Measurements from ENCODE around the gene IL3.
A peak's percentile ranks its signal among the peaks of the same experiment; 100 is the strongest.

Gene IL3

GRCh38 chr5:132060501-132061161, at the start of gene IL3:
Gene IL3, plus strand, starts transcription at chr5:132060655. Its CDS starts 52 bp downstream, at chr5:132060707.
- no peak for DNase-seq (ENCODE audit: low read depth in 2 of 2)

DNA sequence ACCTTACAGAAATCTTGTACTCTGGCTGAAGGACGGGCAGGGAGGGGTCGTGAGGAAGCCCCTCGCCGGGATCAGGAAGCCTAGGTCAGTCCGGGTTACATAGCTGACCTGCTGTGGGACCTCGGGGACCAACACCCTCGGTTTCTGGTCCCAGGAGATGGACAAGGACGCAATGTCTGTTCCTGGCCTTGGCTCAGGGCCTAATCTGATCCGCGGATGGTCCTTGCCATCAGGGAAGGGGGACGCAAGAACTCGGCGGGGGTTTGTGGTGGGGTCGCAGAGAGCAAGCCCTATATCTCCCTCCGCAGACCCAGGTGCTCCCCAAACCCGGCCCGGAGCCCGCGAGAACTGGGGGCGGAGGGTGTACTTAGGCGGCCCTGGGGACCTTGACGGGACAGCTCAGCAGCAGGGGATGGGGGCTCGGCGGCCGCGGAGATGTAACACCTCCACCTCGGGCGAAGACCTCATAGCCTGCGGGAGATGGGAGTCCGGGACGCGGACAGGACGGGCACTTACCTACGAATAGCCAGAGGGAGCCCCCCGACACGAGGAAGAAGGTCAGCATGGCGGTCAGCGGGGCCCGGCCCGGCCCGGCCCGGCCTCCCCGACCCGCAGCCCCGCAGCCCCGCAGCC, 49.4 kb upstream of the IL3 start:
- DNase-seq (ENCODE audit: low read depth in 2 of 2), result no peak

DNA sequence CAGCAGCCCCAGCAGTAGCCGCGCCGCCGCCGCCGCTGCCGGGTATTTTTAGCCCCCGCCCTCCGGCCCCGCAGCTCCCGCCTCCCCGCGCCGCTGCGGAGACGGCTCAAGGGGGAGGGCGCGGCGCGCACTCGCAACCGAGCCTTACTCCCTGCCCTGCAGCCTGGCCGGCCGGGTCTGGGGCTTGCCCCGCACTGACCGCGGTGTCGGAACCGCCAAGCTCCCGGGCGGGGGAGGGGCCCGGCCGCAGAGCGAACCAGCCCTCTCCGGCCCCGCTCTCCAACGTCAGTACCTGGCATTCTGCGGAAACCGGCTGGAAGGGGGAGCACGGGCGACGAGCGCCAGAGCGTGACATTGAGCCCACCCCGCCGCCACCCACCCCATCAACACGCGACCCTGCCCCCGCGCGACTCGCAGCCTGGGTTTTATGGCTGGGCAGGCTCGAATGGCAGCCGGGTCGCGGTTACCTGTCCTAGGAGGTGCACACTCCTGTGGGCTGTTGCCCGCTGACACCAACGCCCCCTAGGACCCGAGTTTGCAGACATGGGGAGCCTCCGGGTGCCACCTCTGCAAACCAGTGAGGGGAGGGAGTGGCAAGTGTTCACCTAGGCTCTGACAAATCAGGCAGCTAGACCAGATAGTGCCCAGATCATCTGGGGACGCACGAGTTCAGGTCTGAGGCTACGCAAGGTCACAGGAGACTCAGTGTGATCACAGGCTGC, 48.7 kb upstream of the IL3 start, which contains the start of gene ACSL6:
TSS of gene ACSL6 (minus strand) at position 37 of the 722 bp plus-strand sequence. CDS start 105 bp downstream, outside the sequence.
- DNase-seq (ENCODE audit: low read depth in 2 of 2), result no peak

GRCh38 chr5:132012371-132013005, 48.0 kb upstream of the IL3 start:
- no peak for DNase-seq (ENCODE audit: low read depth in 2 of 2)

GRCh38 chr5:132013006-132013689, 47.3 kb upstream of the IL3 start:
- no peak for DNase-seq (ENCODE audit: low read depth in 2 of 2)

- no peak for DNase-seq (ENCODE audit: low read depth in 2 of 2)
Measured at GRCh38 chr5:132013711-132014110, 46.7 kb upstream of the IL3 start.

- no peak for DNase-seq (ENCODE audit: low read depth in 2 of 2)
Measured at GRCh38 chr5:132016721-132017250, 43.7 kb upstream of the IL3 start.

DNA sequence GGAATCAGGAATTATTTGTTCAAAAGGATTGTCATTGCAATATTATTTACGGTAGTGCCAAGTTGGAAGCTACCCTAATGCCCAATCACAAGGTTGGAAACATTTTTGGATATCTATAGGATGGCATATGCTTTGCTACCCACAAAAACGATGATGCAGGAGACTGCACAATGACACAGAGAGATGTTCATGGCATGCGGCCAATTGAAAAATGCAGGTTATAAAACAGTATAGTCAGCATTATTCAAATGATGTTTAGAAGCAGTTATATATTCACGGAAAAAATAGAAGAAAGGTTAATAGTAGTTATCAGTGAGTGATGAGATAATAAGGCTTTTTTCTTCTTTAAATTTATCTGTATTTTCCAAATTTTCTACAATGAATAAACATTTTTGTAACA, 43.1 kb upstream of the IL3 start:
- DNase-seq (ENCODE audit: low read depth in 2 of 2), result no peak

DNA sequence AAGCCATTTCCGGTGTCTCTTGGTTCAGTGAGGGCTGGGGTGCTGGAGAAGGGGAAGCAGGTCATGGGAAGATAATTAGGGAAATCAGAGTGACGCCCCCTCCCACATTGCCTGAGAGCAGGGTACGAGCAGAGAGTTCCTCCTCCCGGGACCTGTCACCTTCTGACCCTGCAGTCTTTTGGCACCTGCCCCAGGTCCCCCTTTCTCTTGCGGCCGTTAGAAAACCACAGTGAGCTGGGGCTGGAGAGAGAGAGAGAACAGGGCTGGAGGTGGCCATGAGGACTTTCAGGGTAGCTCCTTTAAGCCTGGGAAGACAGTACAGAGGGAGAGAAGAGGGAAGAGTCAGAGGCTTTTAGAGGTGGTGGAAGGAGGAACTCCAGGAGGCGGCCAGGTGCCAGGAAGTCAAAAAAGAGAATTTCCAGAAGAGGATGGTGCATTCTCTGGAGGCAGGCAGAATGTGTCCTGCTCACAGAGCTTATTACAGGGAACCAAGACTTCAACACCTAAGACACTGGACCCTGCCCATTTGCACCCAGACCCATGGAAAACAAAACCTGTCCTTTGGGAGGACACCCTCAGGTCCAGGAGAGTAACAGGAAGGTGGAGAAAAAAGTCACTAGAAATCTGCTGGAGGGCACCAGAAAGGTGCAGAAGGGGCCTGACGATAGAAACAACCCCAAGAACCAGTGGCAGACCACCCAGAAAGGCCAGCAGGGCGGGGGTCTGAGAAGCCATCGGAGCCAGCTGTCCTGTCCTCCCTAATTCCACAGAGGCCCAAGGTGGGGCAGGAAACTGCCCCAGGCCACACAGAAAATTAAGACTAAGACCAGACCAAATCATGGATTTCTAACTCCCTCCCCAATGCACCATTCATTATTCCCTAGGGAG, 42.5 kb upstream of the IL3 start:
- no peak for DNase-seq (ENCODE audit: low read depth in 2 of 2)

DNA sequence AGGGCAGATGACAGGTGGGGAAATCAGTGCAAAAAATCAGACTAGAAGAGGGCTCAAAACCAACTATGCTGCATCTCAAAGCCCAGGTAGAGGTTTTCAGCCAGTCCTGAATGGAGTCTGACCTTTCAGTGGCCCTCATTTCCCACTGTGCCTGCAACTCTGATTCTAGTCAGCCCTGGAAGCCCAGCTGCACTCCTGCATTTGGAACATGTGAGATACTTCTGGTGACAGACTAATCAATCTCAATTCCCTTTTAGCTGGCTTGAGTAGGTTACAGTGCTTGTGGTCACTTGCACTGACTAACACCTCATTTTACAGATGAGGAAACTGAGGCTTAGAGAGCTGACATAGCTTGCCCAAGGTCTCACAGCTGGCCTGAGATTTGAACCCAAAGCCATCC, 41.1 kb upstream of the IL3 start:
- no peak for DNase-seq (ENCODE audit: low read depth in 2 of 2)

GRCh38 chr5:132019857-132020555, 40.4 kb upstream of the IL3 start:
- peak; percentile 74 to 75 for DNase-seq (ENCODE audit: low read depth in 2 of 2)

GRCh38 chr5:132020568-132021339, 39.7 kb upstream of the IL3 start:
- no peak for DNase-seq (ENCODE audit: low read depth in 2 of 2)

DNA sequence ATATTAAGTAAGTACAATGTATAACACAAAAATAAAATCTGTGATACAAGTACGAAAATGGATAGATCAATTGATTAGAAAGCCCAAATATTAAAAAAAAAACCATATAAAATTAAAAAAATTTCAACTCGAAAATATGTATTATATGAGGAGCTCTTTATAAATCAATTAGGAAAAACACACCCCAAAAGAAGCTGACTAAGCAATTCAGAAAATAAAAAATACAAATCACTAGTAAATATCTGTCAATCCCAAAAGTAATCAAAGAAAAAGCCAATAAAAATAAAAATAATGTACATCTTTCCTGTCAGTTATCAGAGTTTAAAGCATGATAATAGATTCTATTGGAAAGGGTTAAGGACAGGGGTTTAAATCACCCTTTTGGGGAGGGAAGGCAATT, 38.8 kb upstream of the IL3 start:
- no peak for DNase-seq (ENCODE audit: low read depth in 2 of 2)

GRCh38 chr5:132022737-132023136, 37.7 kb upstream of the IL3 start:
- peak in 1 of 2 donors; percentile 45 for DNase-seq (ENCODE audit: low read depth in 2 of 2)

DNA sequence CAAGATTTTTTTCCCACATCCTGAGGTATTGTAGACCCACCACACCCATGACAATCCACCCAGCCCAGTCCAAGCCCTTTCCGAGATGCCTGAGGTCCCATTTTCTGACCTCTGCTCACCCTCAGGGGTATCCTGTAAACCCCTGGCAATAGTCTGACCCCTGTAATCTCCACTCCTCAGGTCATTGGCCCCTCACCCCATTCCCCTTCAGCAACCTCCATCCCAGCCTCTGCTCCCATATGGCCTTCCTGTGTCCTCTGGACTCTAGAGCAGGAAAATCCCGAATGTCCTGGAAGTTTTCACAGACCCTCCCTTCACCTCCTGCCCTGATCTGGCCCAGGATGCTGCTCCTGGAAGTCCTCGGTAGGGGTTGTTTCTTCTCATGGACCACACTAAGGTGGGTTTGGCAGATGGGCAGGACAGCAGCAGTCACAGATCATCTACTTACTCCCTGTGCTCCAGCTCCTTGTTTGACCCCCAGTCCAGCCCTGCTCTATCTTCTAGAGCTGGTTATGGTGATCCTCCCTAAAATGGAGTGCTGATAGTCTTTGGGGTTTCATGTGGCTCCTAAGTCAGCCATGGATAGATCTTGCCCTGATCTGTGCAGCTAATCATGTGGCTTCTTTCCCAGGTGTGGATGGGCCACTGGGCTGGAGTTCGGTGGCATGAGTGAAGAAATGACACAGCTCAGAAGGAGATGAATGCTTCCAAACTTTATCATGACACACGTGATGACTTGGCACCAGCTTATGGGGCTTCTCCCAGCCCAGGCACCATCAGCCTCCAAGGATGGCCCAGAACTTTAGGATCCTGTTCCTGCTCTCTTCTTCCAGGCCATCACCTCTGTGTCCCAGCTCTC, 37.0 kb upstream of the IL3 start:
- no peak for DNase-seq (ENCODE audit: low read depth in 2 of 2)

GRCh38 chr5:132024117-132024435, 36.4 kb upstream of the IL3 start:
- no peak for DNase-seq (ENCODE audit: low read depth in 2 of 2)

DNA sequence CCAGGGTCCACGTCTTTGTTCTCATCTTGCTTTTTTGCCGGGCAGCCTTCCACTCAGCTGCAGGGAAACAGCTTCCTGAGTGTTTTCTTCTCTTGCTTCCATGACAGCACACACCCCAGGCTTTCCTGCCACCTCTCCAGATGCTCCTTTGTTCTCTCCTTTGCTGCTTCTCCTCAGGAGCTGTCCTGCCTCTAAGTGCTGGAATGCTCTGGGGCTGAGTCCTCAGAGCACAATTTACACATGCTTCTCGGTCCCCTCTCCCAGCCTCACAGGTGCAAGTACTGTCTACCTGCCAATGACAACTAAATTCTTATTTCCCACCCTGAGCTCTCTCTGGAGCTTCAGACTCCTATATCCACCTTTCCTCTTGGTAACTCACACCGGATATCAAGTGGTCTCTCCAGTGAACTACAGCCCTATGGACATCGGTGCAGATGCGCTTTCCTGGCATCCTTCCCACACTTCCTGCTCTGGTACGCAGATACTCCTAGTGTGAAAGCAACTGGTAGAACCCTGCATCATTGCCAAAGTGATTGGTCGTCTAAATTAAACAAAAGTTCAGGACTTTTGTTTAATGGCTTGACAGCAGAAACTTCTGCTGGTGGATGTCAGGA, 35.6 kb upstream of the IL3 start:
- no peak for DNase-seq (ENCODE audit: low read depth in 2 of 2)

GRCh38 chr5:132025403-132025971, 35.0 kb upstream of the IL3 start:
- DNase-seq (ENCODE audit: low read depth in 2 of 2), result no peak
